ENCODE measurements around the gene PRPF6.
"Not testable (repeated sequence)": the region's sequence is repeated elsewhere in the genome, so short reads cannot be mapped to it uniquely, and the experiment has no call there.

Gene PRPF6

GRCh38 chr20:63976980-63977738 lies 3.8 kb upstream of the PRPF6 start:
- DNase-seq, result no peak

GRCh38 chr20:63977739-63978276 lies 3.1 kb upstream of the PRPF6 start:
- no peak for DNase-seq

- DNase-seq, result peak; percentile 32
Observed at GRCh38 chr20:63978319-63979228, 2.4 kb upstream of the PRPF6 start.

- DNase-seq, result no peak
Observed at GRCh38 chr20:63979229-63979556, 1.7 kb upstream of the PRPF6 start.

GRCh38 chr20:63979557-63980316 lies 1.2 kb upstream of the PRPF6 start, which contains the start of gene SAMD10:
Gene SAMD10, minus strand, starts transcription at chr20:63979642. Its CDS starts 175 bp downstream, at chr20:63979467.
- no peak for DNase-seq

- no peak for DNase-seq
Observed at GRCh38 chr20:63980317-63980805, 571 bp upstream of the PRPF6 start.

- DNase-seq, result no peak
Observed at GRCh38 chr20:63982937-63983336, 2.0 kb downstream of the PRPF6 start.

GRCh38 chr20:64000906-64001305 lies 20.0 kb downstream of the PRPF6 start:
- no peak for DNase-seq

DNA sequence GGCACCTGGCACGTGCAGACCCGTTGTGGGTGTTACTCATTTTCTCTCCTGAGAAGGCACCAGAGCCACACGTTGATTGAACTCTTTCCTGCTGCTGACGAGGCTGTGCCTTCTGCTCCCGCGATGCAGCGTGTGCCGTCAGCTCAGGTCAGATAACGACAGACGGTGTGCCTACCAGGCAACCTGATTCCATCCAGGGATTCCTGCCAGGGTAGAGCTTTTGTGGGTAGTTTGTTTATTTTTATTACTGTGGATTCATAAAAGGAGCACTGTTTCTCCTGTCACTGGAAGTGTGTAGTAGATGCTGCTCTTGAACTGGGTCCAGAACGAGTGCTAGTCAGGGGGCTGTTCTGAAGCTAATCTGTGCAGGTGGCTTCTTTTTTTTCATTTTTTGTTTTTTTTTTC lies 20.7 kb downstream of the PRPF6 start:
- DNase-seq, result no peak

DNA sequence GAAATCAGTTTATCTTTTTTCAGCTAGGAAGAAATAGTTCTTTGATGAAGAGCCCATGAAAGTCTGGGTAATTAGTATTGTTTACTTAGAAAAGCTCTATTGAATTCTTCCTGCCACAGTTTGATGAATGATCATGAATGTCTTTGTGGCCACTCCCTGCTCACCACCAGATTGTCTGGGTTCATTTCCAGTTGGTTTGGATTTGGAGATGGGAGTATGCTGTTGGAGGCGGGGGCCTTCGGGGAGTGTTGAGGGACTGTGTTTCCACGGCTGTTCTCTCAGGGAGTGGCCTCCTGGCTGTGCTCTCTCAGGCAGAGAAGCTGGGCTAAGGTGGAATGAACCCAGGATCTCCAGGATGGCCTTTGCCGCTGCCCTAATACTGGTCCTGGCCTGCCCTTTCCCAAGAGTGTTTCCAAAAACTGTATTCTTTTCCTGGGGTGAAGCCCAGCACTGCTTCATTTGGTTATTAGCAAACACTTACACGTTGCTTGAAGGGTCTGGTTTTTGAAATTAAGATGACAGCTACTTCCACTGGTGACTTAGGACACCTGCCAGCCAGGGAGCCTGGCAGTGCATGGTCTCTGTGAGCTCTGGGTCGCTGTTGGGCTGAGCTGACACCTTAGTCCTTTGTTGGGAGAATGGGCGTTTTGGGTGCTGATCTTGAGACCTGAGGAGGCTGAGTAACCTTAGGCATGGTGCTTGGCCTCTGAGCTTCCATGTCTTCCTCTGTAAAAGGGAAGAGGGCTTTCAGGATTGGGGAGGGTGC lies 23.2 kb downstream of the PRPF6 start:
- DNase-seq, result no peak

DNA sequence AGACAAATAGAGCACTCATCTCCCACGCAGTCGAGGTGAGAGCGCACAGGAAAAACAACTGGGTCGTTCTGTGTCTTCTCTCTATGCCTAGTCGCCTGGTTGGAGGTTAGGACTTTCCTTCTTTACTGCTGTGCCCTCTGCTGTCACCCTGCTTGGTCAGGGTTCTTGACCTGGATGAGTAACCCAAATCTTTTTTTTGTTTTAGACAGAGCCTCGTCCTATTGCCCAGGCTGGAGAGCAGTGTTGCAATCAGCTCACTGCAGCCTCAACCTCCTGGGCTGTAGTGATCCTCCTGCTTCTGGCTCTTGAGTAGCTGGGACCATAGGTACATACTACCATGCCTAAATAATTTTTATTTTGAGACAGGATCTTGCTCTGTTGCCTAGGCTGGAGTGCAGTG lies 24.5 kb downstream of the PRPF6 start:
- no peak for DNase-seq

DNA sequence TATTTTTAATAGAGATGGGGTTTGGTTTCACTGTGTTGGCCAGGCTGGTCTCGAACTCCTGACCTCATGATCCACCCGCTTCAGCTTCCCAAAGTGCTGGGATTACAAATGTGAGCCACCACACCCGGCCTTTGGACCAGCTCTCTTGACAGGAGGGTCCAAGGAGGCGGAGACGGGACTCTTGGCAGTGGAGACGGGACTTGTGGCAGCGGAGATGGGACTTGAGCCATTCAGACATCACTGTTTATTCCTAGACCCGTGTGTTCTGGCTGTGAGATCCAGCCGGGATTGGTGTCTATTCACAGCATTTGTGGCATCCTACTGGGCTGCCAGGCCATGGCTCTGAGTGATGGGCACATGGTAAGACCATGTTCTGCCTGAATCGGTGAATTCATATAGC lies 25.6 kb downstream of the PRPF6 start:
- DNase-seq, result no peak

- no peak for DNase-seq
Observed at GRCh38 chr20:64006902-64007301, 26.0 kb downstream of the PRPF6 start.

DNA sequence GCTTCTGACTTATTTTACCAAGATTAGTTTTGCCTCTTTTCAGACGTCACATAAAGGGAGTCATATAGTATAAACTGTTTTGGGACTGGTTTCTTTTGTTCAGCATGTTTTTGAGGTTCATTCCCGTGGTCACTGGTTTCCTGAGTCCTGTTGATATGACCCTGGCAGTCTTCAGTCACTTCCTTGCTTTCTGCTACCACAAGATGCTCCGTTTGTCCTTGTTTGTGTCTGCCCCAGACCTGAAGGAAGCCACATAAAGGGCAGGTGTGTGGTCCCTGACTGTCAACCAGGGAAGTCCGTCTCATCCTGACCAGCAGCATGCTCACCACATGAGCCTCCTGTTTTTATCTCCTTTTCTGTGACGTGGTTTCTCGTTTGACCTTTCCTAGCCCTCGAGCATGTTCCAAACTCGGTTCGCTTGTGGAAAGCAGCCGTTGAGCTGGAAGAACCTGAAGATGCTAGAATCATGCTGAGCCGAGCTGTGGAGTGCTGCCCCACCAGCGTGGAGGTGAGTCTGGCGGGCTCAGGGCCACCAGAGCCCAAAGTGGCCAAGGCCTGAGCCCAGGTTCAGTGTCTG lies 29.0 kb downstream of the PRPF6 start:
- no peak for DNase-seq

DNA sequence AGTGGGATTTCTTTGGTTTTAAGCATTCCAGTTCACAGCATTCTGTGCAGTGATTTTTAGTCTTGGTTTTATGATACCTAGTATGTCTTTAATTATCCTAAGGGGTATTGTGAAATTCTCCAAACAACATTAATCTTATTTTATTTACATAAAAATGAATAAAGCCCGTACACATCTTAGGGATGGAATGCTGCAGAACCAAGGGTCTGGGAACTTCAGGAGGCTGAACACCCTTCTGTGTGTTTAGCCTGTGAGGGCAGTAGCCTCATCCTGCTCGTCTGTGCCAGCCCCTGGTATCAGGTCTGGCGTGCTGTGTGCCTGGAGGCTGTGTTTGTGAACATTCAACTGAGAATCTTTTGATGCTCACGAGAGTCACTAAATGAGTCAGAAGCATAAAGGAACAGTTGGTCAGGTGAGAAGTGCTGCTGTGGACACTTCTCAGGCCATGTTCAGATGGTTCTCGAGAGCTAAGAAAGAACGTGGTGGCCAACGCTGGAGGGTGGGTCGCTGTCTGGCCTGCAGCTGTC lies 29.8 kb downstream of the PRPF6 start:
- DNase-seq, result no peak

DNA sequence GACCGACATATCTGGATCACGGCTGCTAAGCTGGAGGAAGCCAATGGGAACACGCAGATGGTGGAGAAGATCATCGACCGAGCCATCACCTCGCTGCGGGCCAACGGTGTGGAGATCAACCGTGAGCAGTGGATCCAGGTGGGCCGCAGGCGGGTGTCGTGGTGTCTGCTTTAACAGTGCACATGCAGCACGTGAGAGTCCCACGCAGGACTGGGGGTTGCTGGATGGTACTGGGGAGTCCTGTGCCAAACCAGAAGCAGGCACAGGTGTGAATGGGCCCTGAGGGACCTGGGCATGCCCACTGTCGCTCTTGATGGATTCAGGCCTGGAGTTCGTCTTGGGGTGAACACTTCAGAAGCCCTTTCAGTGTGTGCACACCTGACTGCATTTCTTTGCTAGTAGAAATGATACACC lies 30.4 kb downstream of the PRPF6 start:
- no peak for DNase-seq

- not testable (repeated sequence) for DNase-seq
Observed at GRCh38 chr20:64012385-64013154, 31.6 kb downstream of the PRPF6 start.

DNA sequence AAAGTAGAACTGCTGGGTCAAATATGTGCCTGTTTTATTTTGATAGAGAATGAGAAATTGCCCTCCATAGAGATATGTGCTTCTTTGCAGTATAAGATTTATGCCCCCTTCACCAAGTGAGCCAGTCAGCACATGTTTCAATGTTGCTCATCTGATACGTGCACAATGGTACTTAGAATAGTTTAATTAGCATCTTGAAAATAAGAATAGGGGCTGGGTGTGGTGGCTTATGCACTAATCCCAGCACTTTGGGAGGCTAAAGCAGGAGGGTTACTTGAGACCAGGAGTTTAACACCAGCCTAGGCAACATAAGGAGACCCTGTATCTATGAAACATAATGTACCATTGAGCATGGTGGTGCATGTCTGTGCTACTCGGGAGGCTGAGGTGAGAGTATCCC lies 34.7 kb downstream of the PRPF6 start:
- DNase-seq, result no peak

DNA sequence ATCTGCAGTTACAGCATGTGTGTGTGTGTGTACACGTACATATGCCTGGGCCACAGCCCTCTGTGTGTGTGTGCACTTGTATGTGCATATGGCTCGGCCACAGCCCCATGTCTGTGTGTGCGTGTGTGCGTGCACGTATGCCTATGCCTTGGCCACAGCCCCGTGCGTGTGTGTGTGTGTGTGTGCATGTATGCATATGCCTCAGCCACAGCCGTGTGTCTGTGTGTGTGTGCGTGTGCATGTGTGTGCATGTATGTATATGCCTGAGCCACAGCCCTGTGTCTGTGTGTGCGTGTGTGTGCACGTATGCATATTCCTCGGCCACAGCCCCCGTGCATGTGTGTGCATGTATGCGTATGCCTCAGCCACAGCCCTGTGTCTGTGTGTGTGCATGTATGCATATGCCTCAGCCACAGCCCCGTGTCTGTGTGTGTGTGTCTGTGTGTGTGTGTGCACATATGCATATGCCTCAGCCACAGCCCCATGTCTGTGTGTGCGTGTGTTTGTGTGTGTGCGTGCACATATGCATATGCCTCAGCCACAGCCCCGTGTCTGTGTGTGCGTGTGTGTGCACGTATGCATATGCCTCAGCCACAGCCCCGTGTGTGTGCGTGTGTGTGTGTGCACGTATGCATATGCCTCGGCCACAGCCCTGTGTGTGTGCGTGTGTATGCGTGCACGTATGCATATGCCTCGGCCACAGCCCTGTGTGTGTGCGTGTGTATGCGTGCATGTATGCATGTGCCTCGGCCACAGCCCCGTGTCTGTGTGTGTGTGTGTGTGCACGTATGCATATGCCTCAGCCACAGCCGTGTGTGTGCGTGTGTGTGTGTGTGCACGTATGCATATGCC lies 40.4 kb downstream of the PRPF6 start:
- DNase-seq, result no peak

Data from NCI-H748 treated with DMSO at 0.1 percent for 48 hours (cell line).